Measurements from ENCODE around the gene MRPL38.

MRPL38 gene

GRCh38 chr17:75925103-75925502 lies 20.4 kb upstream of the MRPL38 start:
- Histone ChIP-seq H3K9me3 (ENCODE audit: control insufficient read depth, insufficient read depth, low read depth, low read length) (no peaks in the 10 kb centered on the region), H3K36me3 (ENCODE audit: control insufficient read depth in 2 of 2, insufficient read depth in 1 of 2, low read length in 2 of 2) (peaks cover 0 to 89% of the 10 kb centered on the region in 2 experiments; a peak in 2 of 3 replicates), H3K4me3 (ENCODE audit: low read depth, low read length) (no peak overlapping the region), H3K27ac (ENCODE audit: extremely low read depth, low read depth, low read length) (no peak overlapping the region), H3K4me1 (ENCODE audit: control insufficient read depth, insufficient read depth, low read length) (no peaks in the 10 kb centered on the region)
- POLR2A ChIA-PET: interaction anchor here (0.7 kb wide), 1 partner anchor 16 kb away, joined by 4 read pairs; the partner anchor contains the start of gene FBF1
- no peak for TF ChIP-seq ZNF670 (tag by site-specific recombination; IDR thresholded peaks at IDR 0.05; ENCODE audit: low read depth)
- TF ChIP-seq ZFHX2 (tag by site-specific recombination; conservative IDR thresholded peaks at IDR 0.05): no peak
- TF ChIP-seq ZNF280D (tag by site-specific recombination; IDR thresholded peaks at IDR 0.05): no peak
- no peak for TF ChIP-seq GLI2 (tag by site-specific recombination; IDR thresholded peaks at IDR 0.05; ENCODE audit: borderline replicate concordance, low read depth)
- no peak for TF ChIP-seq ZNF514 (tag by site-specific recombination; IDR thresholded peaks at IDR 0.05)
- no peak for TF ChIP-seq ZNF645 (tag by site-specific recombination; IDR thresholded peaks at IDR 0.05)
- TF ChIP-seq ZNF843 (tag by site-specific recombination; IDR thresholded peaks at IDR 0.05): no peak
- TF ChIP-seq ZNF140 (tag by site-specific recombination; IDR thresholded peaks at IDR 0.05): no peak
- no peak for TF ChIP-seq ZBTB26 (tag by site-specific recombination; optimal IDR thresholded peaks at IDR 0.05)
- no peak for TF ChIP-seq ZNF335 (tag by site-specific recombination; conservative IDR thresholded peaks at IDR 0.05)
- TF ChIP-seq ZNF112 (tag by site-specific recombination; IDR thresholded peaks at IDR 0.05): no peak
- no peak for TF ChIP-seq IKZF3 (tag by site-specific recombination; IDR thresholded peaks at IDR 0.05)
- no peak for TF ChIP-seq ZNF274 (IDR thresholded peaks at IDR 0.05; ENCODE audit: low read length)
- no peak for TF ChIP-seq ZNF274 (tag by site-specific recombination; IDR thresholded peaks at IDR 0.05; ENCODE audit: borderline replicate concordance)
- TF ChIP-seq MZF1 (tag by site-specific recombination; IDR thresholded peaks at IDR 0.05; ENCODE audit: borderline replicate concordance): no peak
- no peak for TF ChIP-seq ZNF366 (tag by site-specific recombination; conservative IDR thresholded peaks at IDR 0.05)
- no peak for TF ChIP-seq ZNF529 (tag by site-specific recombination; IDR thresholded peaks at IDR 0.05; ENCODE audit: insufficient replicate concordance)
- CTCF ChIA-PET: interaction anchor here (1.0 to 3.7 kb wide), 3 partner anchors 21 to 79 kb away, joined by 3 to 47 read pairs (median 14); partner anchors contain the start of gene MRPL38

- Histone ChIP-seq H3K4me3 (ENCODE audit: low read depth, low read length) (no peak overlapping the region), H3K4me1 (ENCODE audit: control insufficient read depth, insufficient read depth, low read length) (no peaks in the 10 kb centered on the region), H3K27ac (ENCODE audit: extremely low read depth, low read depth, low read length) (no peak overlapping the region), H3K36me3 (ENCODE audit: control insufficient read depth in 2 of 2, insufficient read depth in 1 of 2, low read length in 2 of 2) (peaks cover 3 to 93% of the 10 kb centered on the region in 2 experiments; a peak in 2 of 3 replicates), H3K9me3 (ENCODE audit: control insufficient read depth, insufficient read depth, low read depth, low read length) (no peaks in the 10 kb centered on the region)
- ChIA-PET POLR2A (no interaction called here), CTCF (interaction anchor here (1.3 kb wide), 1 partner anchor 18 kb away, joined by 5 read pairs; no protein-coding TSS in a partner anchor)
- TF ChIP-seq PRDM1 (tag by site-specific recombination; IDR thresholded peaks at IDR 0.05): no peak
- TF ChIP-seq SCRT2 (tag by site-specific recombination; IDR thresholded peaks at IDR 0.05): peak; percentile 81
Measured at GRCh38 chr17:75922963-75923874, 18.5 kb upstream of the MRPL38 start.
